Measurements from ENCODE around the gene ZNF311. TPM values are rescaled to one million over a fixed set of nuclear protein-coding genes. Genes with fewer than 3 reads are reported as not detected.

ZNF311 gene
- total RNA-seq, 1 experiment from 2014 or later: 0.57 TPM

DNA sequence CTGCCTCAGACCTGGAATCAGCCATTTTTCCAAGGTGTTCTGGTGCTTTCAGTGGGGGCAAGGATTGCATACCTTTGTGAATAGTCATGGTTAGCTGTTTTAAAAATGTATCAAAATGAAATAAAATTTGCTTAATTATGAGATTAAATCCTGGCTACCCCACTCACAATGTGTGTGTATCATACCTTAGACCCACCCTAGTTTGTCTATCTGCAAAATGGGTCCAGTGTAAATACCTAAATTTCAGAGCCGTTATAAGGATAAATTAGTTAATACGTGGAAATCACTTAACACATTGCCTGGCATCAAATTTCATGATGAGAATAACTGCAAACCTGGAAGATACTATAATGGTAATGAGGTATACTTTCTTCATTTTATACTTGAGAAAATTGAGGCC lies 3.0 kb upstream of the ZNF311 start:
- no peak overlapping the region for H2AK5ac ChIP-seq (ENCODE audit: insufficient read length, low read length)
- H3K14ac ChIP-seq (ENCODE audit: insufficient read depth, low read length): no peak overlapping the region
- H3K4me3 Mint-ChIP-seq: no peak overlapping the region
- H3K27ac Mint-ChIP-seq: no peak overlapping the region
- no peak overlapping the region for H3K27ac ChIP-seq (ENCODE audit: insufficient read length, low read depth, low read length)
- no peak overlapping the region for H4K5ac ChIP-seq (ENCODE audit: insufficient read length, low read depth, low read length)
- H3K4me1 ChIP-seq (ENCODE audit: insufficient read depth, low read length): no peaks in the 10 kb centered on the region
- H3K9me3 ChIP-seq (ENCODE audit: control insufficient read depth, low read depth, low read length): no peaks in the 10 kb centered on the region
- no peak overlapping the region for H3T11ph ChIP-seq (ENCODE audit: low read length)
- no peak overlapping the region for H2BK15ac ChIP-seq (ENCODE audit: low read depth, low read length)
- H2AFZ ChIP-seq (ENCODE audit: low read length): no peak overlapping the region
- no peak overlapping the region for H2BK20ac ChIP-seq (ENCODE audit: low read depth, low read length, poor library complexity, severe bottlenecking)
- H3K79me1 ChIP-seq (ENCODE audit: insufficient read depth, low read depth, low read length, poor library complexity, severe bottlenecking): no peaks in the 10 kb centered on the region
- no peak overlapping the region for H2BK12ac ChIP-seq (ENCODE audit: insufficient read length, low read depth, low read length)
- no peak overlapping the region for H2BK120ac ChIP-seq (ENCODE audit: low read depth, low read length, poor library complexity, severe bottlenecking)
- no peak overlapping the region for H4K8ac ChIP-seq (replicated peaks; ENCODE audit: insufficient read length, low read depth, low read length)
- H3K56ac ChIP-seq (ENCODE audit: insufficient read length, low read depth, low read length): no peak overlapping the region
- H3K23me2 ChIP-seq (ENCODE audit: insufficient read length, low read depth, low read length, poor library complexity, severe bottlenecking): peaks cover 5% of the 10 kb centered on the region
- no peak for DNase-seq
- H2BK5ac ChIP-seq (ENCODE audit: insufficient read length, low read length): no peak overlapping the region
- no peaks in the 10 kb centered on the region; the same call in 1 of the 2 replicates for H3K27me3 ChIP-seq (ENCODE audit: insufficient read depth, low read length)
- peaks cover 74% of the 10 kb centered on the region for H3K27me3 Mint-ChIP-seq (ENCODE audit: low read depth)
- no peaks in the 10 kb centered on the region; a peak in 1 of 5 replicates for H3K9me3 Mint-ChIP-seq
- H3K9ac ChIP-seq (ENCODE audit: extremely low read depth, insufficient read length, low read length): no peak overlapping the region
- TF ChIP-seq, protein P1, sequence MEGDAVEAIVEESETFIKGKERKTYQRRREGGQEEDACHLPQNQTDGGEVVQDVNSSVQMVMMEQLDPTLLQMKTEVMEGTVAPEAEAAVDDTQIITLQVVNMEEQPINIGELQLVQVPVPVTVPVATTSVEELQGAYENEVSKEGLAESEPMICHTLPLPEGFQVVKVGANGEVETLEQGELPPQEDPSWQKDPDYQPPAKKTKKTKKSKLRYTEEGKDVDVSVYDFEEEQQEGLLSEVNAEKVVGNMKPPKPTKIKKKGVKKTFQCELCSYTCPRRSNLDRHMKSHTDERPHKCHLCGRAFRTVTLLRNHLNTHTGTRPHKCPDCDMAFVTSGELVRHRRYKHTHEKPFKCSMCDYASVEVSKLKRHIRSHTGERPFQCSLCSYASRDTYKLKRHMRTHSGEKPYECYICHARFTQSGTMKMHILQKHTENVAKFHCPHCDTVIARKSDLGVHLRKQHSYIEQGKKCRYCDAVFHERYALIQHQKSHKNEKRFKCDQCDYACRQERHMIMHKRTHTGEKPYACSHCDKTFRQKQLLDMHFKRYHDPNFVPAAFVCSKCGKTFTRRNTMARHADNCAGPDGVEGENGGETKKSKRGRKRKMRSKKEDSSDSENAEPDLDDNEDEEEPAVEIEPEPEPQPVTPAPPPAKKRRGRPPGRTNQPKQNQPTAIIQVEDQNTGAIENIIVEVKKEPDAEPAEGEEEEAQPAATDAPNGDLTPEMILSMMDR (conservative IDR thresholded peaks at IDR 0.05): no peak
- no peak overlapping the region for H3K4ac ChIP-seq (ENCODE audit: low read depth, low read length)
- WGBS (ENCODE audit: extremely low coverage, insufficient read length, low lambda C conversion rate): no CpG with 5 or more reads among the region's 2 CpGs
- H4K91ac ChIP-seq (ENCODE audit: insufficient read length, low read depth, low read length): no peak overlapping the region
- no peak overlapping the region for H3K4me2 ChIP-seq (ENCODE audit: insufficient read depth, insufficient read length, low read length)
- H3K4me1 Mint-ChIP-seq: peaks cover 2 to 5% of the 10 kb centered on the region in 2 experiments
- H3K23ac ChIP-seq (ENCODE audit: insufficient read length, low read depth, low read length): no peak overlapping the region
- no peaks in the 10 kb centered on the region for H4K20me1 ChIP-seq (ENCODE audit: control insufficient read depth, insufficient read depth, insufficient read length)
- H3K36me3 Mint-ChIP-seq (ENCODE audit: insufficient read depth in 1 of 3, low read depth in 3 of 3): no peaks in the 10 kb centered on the region
- no peak overlapping the region for H3K18ac ChIP-seq (ENCODE audit: insufficient read length, low read depth, low read length)
- no peaks in the 10 kb centered on the region for H3K79me2 ChIP-seq (ENCODE audit: insufficient read depth, low read length)

Measured in H9 (cell line).